HG03342 (cell line): ENCODE measurements around the gene CADPS2.

ENCODE experiments used
- ATAC-seq: cut with Tn5 transposase; IDR thresholded peaks from one replicate; pipeline ENCODE4 v1.9.1; 2021; ENCODE audit warnings: mild to moderate bottlenecking, moderate library complexity; ENCODE audit not compliant: unreplicated experiment

Gene CADPS2

DNA sequence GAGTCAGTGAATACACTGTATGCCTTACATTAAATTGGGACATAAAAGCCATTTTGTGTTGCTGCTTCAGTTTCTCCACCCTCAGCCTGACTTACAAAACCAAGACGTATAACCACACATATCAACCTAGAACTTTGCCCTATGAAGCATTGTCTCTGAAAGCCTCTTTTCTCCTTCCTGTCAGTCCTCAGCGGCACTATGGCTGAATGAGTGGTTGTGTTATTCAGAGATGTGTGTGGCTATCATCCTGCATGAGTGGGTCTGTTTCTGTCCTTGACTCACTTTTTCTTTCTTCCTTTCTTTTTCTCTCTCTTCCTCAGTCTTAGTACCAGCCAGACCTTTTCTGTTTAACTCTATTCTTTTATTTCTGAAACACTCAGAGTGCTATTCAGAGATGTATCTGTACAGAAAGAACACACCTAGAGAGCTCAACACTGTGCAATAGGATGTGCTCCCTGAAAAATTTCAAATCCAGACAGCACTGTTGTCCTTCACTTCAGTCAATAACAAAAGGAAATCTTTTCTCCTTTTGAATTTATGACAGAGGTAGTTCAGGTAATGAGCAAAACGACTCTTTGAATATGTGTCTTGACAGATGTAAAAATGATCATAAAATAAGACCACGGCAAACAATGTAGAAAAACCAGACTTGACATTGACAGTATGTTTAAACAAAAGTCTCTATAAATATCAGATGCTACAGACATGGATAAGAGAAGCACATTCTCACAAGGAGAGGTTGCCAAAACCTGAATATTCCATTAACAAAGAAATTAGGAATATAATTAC, 418.4 kb downstream of the CADPS2 start:
- ATAC-seq: no peak

GRCh38 chr7:122465296-122465695, 421.0 kb downstream of the CADPS2 start:
- ATAC-seq: no peak

DNA sequence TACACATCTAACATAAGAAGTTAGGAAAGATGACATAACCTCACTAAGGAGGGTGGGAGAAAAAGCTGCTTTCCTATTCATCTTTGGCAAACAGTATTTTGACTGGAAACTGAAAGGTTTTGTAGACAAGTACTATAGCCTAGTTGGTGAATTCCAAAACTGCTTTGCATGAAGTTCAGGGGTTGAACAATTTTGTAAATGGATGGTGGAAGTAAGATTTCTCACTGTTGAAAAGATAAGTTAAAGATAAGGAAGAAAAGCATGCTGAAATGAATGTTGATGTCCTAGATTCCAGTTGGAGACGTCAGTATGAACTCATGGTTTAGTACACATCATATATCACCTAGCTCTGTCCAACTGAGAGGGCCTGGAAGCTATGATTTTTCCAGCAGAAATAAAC, 422.6 kb downstream of the CADPS2 start:
- no peak for ATAC-seq

DNA sequence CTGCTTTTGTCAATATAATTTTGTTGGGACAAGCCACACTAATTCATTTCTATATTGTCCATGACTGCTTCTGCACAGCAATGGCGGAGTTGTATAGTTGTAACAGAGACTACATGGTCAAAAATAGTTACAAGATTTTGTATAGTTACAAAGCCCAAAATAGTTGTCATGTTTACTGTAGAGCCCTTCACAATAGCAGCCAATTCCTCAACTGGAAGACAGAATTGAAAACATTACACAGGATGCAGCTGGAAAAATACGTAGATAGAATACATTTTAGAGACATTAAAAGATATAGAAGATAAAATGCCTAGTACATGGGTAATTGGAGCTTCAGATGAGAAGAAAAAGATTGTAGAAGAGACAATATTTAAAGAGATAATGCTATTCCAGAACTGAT, 425.3 kb downstream of the CADPS2 start:
- ATAC-seq: no peak

GRCh38 chr7:122457969-122458368, 428.3 kb downstream of the CADPS2 start:
- no peak for ATAC-seq

DNA sequence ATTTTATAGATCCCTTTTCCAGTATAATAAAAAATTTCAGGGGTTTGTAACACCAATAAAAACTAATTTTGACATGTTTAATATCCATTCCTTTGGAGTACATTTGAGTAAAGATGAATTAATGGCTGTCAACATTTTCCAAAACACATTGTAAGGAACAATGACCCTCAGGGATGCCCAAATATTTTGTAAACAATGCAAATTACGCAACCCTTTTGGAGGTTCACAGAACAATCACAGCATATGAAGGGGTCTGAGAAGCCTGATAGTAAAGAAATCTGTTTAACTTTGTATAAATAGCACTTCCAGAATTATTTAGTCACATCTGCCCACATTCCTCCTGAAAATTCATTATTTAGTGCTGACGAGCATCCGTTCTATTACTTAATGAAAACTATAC, 428.9 kb downstream of the CADPS2 start:
- ATAC-seq: no peak

DNA sequence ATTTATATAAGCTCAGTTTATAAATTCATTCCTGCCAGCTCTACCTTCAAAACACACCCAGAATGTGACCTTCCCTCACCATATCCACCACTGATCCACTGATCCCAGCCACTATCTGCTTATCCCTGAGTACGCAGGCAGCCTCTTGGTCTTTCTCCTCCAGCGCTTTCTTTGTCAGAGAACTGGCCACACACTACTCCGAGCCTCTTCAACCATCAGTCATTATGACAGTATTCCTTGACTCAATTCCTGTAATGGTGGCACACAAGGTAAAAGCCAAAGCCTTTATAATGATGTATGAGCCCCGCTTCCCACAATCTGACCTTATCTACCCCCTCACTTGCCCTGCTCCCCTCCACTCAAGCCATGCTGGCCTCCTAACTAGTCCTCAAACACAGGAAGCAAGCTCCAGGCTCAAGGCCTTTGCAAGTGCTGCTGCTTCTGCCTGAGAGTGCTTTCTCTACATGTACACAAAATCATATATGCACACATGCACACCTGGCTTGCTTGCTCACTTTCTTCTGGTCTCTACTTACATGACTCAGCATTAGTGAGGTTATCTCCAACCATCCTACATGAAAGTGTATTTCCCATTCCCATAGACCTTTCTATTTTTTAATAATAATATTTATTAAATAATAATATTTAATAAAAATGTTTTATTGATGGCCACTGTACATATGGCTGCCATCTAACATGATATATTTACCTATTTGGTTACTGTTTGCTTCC, 431.3 kb downstream of the CADPS2 start:
- ATAC-seq: no peak

DNA sequence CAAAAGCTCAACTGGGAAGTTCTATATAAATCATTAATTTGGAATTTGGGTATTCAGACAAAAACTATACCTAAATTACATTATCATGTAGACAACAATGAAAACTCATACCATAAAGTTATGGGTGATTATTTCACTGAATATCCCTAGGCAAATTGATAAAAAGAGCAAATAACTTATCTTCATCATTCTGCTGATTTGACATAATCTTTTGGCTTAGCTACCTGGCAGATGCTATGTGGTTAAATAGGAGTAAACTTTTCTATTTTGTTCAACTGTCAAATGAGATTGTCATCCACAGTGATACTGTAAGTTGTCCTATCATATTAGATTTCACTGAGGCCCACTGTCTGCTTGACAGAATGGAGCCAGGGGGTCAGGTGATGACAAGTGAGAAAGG, 432.8 kb downstream of the CADPS2 start:
- ATAC-seq: no peak

- no peak for ATAC-seq
These were observed 437.2 kb downstream of the CADPS2 start for GRCh38 chr7:122448893-122449589.

DNA sequence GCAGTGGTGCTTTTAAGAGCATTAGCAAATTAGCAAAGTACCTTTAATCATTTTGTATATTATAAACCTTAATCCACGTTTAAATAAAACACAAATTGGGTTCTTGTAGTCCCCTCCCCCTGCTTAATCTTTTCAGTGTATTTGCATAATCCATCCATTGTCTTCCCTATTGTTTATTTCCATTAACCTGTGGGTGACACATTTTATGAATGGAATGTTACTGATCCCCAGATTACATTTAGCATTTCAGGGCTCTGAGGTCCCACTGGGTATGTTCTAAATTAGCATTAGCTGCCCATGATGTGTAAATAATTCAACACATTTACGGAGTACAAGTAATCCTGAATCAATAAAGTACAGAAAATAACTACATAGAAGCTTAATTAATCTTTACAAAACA, 443.3 kb downstream of the CADPS2 start:
- no peak for ATAC-seq

DNA sequence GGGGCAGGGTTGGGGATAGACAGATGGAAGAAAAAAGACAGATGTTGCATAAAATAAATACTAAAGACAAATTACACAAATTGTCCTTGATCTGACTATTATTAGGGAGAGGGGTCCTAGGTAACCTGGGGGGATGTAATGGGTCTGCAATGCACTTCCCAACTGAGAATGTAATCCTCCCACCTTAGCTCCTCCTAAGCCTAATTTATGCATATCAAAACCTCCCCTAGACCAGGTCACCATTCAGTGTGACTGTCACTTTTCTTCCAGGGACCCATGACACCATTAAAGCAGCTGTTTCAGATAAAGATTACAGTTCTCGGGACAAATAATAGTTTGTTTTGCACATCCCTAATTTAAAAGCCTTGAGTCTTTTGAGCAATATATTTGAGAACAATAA, 447.8 kb downstream of the CADPS2 start:
- ATAC-seq: no peak

DNA sequence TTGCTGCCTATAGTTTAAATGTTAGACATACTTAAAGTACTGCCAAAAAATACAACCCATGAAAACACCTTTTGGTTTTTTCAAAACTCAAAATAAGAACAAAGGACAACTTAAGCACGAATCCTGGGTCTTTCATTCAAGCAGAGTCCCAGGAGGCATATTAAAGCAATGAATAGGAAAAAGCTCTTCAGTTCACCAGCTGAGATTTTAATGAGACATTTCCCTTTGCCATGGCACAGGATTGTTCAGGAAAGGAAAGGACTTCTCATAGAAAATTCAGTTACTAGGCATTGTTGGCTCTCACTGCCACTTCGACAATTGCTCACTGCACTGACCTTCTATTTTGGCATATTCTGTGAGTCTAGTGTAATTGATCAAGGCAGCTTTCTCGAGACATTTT, 448.3 kb downstream of the CADPS2 start:
- no peak for ATAC-seq

- ATAC-seq: no peak
These were observed 452.5 kb downstream of the CADPS2 start for GRCh38 chr7:122433765-122434164.

GRCh38 chr7:122430710-122431109, 455.6 kb downstream of the CADPS2 start:
- ATAC-seq: no peak

- ATAC-seq: no peak
These were observed 456.3 kb downstream of the CADPS2 start for GRCh38 chr7:122429926-122430325.

GRCh38 chr7:122425731-122426130, 460.5 kb downstream of the CADPS2 start:
- no peak for ATAC-seq

DNA sequence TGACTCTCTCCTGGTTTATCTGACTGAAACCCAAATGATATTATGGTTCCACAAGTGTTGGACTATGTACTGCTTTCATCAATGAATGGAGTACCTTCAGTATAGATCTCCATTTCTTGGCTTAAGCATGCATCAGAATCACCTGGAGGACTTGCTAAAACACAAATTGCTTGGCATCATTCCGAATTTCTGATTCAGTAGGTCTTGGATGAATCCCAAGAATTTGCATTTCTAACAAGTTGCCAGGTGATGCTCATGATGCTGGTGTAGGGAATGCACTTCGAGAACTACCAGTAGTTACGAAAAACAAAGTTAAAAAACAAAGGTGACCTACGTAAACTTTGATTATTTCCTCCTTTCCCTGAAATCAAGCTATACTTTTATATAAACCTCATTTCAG, 462.7 kb downstream of the CADPS2 start:
- no peak for ATAC-seq

DNA sequence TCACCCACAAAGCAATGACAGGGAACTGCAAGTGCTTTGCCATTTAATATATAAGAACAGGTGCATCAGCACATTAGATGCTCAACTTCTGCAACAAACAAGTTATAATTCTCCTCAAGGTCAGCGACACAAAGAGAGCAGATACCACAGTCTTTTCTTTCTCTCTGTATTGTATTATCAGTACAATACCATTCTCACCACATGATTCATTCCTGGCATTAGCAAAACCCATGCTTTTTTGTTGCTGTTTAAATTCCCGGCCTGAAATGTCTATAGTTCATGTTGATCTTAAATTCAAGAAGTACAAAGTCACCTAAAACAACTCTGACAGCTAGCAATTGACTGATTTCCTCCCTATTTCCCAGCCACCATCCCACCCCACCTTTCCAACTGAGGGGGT, 469.9 kb downstream of the CADPS2 start:
- ATAC-seq: no peak

- ATAC-seq: no peak
These were observed 470.8 kb downstream of the CADPS2 start for GRCh38 chr7:122415510-122415909.

- ATAC-seq: no peak
These were observed 472.9 kb downstream of the CADPS2 start for GRCh38 chr7:122413339-122413738.

DNA sequence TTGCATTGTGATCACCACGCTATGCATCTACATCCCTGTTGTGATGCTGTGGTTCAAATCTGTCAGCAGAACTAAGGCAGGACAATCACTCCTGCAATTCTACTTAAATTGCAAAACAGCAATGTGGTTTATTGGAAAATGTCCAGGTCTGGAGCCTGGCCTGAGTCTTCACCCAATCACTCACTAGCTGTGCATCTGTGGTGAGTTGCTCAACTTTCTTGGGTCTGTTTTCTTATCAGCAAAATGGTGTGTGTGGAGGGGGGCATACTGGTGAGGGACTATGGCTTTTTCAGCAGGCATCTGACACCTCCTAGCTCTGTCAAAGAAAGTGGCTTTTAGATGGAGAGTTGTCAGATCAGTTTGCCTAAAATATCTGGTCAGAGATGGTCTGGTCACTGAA, 473.4 kb downstream of the CADPS2 start:
- no peak for ATAC-seq

DNA sequence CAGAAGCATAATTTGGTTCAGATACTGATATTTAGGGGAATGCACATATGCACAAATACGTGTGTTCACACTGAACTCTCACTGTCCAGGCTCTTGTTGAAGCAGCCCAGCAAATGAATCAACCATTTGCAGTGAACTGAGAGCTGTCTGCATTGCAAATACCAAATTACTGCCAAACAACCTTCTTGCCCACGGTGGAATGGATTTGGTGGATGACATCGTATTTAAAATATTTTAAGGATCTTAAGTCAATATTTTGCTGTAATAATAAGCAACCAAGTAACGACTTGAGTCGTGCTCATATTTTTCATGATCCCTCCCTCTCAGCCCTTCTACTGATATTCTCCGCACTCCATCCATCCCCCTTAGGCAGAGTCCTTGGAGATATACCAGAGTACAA, 473.8 kb downstream of the CADPS2 start:
- ATAC-seq: no peak
